HG02623 (cell line): ENCODE data around the gene NT5E.

Source experiments
- ATAC-seq: cut with Tn5 transposase; IDR thresholded peaks from one replicate; pipeline ENCODE4 v1.9.1; 2021; ENCODE audit warnings: moderate library complexity; ENCODE audit not compliant: unreplicated experiment

NT5E gene

GRCh38 chr6:85459224-85459901, 9.5 kb downstream of the NT5E start:
- no peak for ATAC-seq

GRCh38 chr6:85460154-85460920, 10.5 kb downstream of the NT5E start:
- no peak for ATAC-seq

GRCh38 chr6:85460921-85461797, 11.3 kb downstream of the NT5E start:
- peak; percentile 83 for ATAC-seq

- peak; percentile 1 for ATAC-seq
Observed at GRCh38 chr6:85461798-85462170, 11.9 kb downstream of the NT5E start.

GRCh38 chr6:85462673-85463072, 12.8 kb downstream of the NT5E start:
- no peak for ATAC-seq

GRCh38 chr6:85463621-85464259, 13.9 kb downstream of the NT5E start:
- ATAC-seq: no peak

GRCh38 chr6:85464260-85464644, 14.4 kb downstream of the NT5E start:
- ATAC-seq: no peak

- ATAC-seq: no peak
Observed at GRCh38 chr6:85464722-85465150, 14.9 kb downstream of the NT5E start.

- peak; percentile 27 for ATAC-seq
Observed at GRCh38 chr6:85465762-85466161, 15.9 kb downstream of the NT5E start.

- no peak for ATAC-seq
Observed at GRCh38 chr6:85468326-85468725, 18.4 kb downstream of the NT5E start.

GRCh38 chr6:85469276-85470022, 19.6 kb downstream of the NT5E start:
- no peak for ATAC-seq

- ATAC-seq: no peak
Observed at GRCh38 chr6:85470023-85470410, 20.1 kb downstream of the NT5E start.

GRCh38 chr6:85472744-85473143, 22.9 kb downstream of the NT5E start:
- no peak for ATAC-seq

GRCh38 chr6:85473748-85474147, 23.9 kb downstream of the NT5E start:
- no peak for ATAC-seq

- no peak for ATAC-seq
Observed at GRCh38 chr6:85476532-85476931, 26.6 kb downstream of the NT5E start.

GRCh38 chr6:85479208-85479607, 29.3 kb downstream of the NT5E start:
- ATAC-seq: no peak

GRCh38 chr6:85482206-85482904, 32.5 kb downstream of the NT5E start:
- no peak for ATAC-seq

- peak; percentile 82 for ATAC-seq
Observed at GRCh38 chr6:85482905-85483700, 33.2 kb downstream of the NT5E start.

GRCh38 chr6:85483846-85484245, 34.0 kb downstream of the NT5E start:
- no peak for ATAC-seq
